ENCODE measurements around the gene GMPR. TPM values are rescaled to one million over a fixed set of nuclear protein-coding genes. Genes with fewer than 3 reads are reported as not detected.

The GMPR gene
- total RNA-seq, result 4.7 and 7.1 TPM in 2 replicates

DNA sequence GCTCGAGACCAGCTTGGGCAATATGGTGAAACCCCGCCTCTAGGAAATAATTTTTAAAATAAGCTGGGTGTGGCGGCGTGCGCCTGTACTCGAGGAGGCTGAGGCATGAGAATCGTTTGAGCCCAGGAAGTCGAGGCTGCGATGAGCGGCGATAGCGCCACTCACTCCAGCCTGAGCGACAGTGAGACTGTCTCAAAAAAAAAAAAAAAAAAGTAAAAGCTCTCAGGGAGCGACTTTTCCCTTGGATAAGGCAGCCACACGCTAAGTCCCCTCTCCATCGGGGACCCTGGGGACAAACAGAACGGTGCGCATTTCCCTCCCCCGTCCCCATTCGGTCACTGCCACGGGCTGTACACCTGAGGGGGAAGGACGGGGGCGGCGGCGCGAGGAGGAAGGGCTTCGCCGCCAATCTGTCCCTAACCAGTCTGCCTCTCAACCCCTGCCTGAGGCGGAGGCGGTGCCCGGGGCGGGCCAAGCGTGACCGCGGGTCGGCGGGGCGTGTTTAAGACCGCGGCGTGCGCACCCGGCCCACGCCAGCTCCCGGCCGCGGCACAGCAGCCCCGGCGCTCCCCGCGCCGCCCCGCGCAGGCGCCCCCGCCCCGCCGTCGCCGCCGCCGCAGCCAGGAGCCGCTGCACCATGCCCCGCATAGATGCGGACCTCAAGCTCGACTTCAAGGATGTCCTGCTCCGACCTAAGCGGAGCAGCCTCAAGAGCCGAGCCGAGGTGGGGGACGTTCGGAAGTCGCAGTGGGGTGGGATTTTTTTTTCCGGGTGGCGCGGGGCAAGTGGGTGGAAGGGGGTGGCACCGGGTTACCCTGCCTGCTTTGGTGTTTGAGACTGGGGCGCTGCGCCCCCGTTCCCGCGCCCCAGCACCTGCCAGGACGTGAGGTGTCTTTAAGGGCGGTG is at the start of gene GMPR:
GMPR (plus strand) TSS at position 531 of the 906 bp plus-strand sequence; CDS start at position 638, 107 bp downstream.
- peak; percentile 62 for DNase-seq (ENCODE audit: low read depth)
- TF ChIP-seq, protein P1, sequence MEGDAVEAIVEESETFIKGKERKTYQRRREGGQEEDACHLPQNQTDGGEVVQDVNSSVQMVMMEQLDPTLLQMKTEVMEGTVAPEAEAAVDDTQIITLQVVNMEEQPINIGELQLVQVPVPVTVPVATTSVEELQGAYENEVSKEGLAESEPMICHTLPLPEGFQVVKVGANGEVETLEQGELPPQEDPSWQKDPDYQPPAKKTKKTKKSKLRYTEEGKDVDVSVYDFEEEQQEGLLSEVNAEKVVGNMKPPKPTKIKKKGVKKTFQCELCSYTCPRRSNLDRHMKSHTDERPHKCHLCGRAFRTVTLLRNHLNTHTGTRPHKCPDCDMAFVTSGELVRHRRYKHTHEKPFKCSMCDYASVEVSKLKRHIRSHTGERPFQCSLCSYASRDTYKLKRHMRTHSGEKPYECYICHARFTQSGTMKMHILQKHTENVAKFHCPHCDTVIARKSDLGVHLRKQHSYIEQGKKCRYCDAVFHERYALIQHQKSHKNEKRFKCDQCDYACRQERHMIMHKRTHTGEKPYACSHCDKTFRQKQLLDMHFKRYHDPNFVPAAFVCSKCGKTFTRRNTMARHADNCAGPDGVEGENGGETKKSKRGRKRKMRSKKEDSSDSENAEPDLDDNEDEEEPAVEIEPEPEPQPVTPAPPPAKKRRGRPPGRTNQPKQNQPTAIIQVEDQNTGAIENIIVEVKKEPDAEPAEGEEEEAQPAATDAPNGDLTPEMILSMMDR (IDR thresholded peaks at IDR 0.05; ENCODE audit: insufficient read depth, low read depth, low read length), result peak; percentile 13

DNA sequence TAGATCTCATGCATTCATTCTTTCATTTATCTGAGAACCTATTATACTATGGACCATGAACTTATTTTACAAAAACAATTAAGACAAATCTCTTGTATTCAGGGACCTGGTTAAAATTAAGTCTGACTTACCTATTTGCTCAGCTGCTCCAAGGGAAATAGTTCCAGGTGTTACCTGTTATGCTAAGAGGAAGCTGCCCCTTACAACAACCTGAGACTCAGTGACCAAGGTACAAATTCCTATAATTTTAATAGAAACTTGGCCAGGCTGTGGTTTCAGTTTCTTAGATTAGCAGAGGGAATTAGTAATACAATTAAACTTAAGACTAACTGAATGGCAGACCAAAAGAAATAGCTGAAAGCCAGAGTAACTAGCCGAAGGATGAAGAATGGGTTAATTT is 48.2 kb upstream of the GMPR start:
- TF ChIP-seq, protein P1 (IDR thresholded peaks at IDR 0.05; ENCODE audit: insufficient read depth, low read depth, low read length), result no peak
- DNase-seq (ENCODE audit: low read depth), result no peak
- H3K4me3 ChIP-seq (ENCODE audit: low read depth, low read length), result no peak overlapping the region

More for the DNA sequence above, at the start of gene GMPR:
- peak within 1 kb of the TSS; percentile 70 for H3K4me3 ChIP-seq (ENCODE audit: low read depth, low read length)

DNA sequence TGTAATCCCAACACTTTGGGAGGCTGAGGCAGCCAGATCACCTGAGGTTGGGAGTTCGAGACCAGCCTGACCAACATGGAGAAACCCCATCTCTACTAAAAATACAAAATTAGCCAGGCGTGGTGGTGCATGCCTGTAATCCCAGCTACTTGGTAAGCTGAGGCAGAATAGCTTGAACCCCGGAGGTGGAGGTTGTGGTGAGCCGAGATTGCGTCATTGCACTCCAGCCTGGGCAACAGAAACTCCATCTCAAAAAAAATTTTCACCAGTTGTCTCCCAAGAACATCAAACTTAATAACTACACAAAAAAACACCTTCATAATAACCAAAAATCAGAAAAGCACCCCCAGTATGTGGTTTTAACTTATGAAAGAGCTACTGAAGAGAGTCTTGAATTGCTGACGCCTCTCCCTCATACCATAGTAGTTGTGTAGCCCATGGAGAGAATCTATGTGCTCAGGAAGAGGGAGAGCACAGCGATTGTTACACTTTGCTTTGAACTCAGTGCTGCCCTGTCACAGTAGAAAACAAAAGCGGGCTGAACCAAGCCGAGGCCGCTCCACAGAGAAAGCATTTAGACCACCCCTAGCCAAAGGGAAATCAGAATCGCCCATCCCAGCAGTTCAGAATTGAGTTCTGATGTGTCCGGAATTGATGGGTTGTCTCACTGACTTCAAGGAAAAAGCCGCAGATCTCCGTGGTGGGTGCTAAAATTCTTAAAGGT is 42.0 kb upstream of the GMPR start:
- DNase-seq (ENCODE audit: low read depth), result no peak
- TF ChIP-seq, protein P1 (IDR thresholded peaks at IDR 0.05; ENCODE audit: insufficient read depth, low read depth, low read length), result no peak

DNA sequence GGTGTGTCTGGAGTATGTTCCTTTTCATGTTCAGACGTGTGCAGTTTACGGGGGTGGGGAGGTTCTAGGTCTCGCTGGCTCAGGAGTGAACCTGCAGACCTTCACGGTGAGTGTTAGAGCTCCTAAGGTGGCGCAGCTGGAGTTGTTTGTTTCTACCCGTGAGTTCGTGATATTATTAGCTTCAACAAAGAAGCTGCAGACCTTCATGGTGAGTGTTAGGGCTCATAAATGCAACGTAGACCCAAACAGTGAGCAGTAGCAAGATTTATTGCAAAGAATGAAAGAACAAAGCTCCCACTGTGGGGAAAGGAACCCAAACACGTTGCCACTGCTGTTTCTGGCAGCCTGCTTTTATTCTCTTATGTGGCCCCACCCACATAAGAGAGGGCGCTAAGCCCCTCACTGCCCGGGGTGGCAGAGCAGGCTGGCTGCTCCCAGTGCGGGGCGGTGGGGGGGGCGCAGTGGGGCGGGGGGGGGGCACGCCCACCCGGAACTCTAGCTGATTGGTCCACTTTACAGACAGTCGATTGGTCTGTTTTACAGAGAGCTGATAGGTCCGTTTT is 41.3 kb upstream of the GMPR start:
- TF ChIP-seq, protein P1 (IDR thresholded peaks at IDR 0.05; ENCODE audit: insufficient read depth, low read depth, low read length), result no peak
- no peak overlapping the region for H3K4me3 ChIP-seq (ENCODE audit: low read depth, low read length)
- no peak for DNase-seq (ENCODE audit: low read depth)

More for the DNA sequence above, 42.0 kb upstream of the GMPR start:
- no peak overlapping the region for H3K4me3 ChIP-seq (ENCODE audit: low read depth, low read length)

DNA sequence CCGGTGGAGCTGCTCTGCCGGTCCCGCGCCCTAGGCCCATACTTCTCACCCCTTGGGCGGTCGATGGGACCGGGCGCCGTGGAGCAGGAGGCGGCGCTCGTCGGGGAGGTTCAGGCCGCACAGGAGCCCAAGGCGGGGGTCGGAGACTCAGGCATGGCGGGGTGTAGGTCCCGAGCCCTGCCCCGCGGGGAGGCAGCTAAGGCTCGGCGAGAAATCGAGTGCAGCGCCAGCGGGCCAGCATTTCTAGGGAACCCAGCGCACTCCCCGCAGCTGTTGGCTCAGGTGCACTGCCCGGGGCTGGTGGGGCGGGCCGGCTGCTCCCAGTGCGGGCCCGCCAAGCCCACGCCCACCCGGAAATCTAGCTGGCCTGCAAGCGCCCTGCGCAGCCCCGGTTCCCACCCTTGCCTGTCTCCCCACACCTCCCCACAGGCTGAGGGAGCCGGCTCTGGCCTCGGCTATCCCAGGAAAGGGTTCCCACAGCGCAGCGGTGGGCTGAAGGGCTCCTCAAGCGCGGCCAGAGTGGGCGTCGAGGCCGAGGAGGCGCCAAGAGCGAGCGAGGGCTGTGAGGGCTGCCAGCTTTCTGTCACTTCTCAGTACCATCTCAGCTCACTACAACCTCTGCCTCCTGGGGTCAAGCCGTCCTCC is 40.2 kb upstream of the GMPR start:
- TF ChIP-seq, protein P1 (IDR thresholded peaks at IDR 0.05; ENCODE audit: insufficient read depth, low read depth, low read length), result no peak
- DNase-seq (ENCODE audit: low read depth), result no peak
- H3K4me3 ChIP-seq (ENCODE audit: low read depth, low read length), result no peak overlapping the region

DNA sequence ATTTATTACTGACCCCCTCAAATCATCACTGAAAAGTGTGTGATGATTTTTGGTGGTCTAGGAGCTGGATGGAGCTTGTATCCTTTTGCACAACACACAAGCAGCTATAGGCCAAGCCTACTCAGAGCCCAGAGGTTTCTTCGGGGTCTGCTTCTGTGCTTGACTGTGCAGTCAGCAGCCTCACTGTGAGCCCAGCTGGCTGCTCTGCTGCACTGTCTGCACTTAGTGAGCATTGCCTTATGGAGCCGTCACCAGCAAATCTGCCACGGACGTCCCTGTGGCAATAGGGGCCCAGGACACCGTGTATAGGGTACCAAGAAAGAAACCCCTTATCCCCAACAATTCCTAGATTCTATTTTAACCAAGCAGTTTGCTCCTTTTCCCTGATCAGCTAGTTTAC is 38.6 kb upstream of the GMPR start:
- no peak for DNase-seq (ENCODE audit: low read depth)
- H3K4me3 ChIP-seq (ENCODE audit: low read depth, low read length), result no peak overlapping the region
- TF ChIP-seq, protein P1 (IDR thresholded peaks at IDR 0.05; ENCODE audit: insufficient read depth, low read depth, low read length), result no peak
